HG03135 (cell line): Measurements from ENCODE around the gene TEX26.

Experiments used
- ATAC-seq: cut with Tn5 transposase; IDR thresholded peaks from one replicate; pipeline ENCODE4 v1.9.1; 2021; ENCODE audit warnings: mild to moderate bottlenecking, moderate library complexity; ENCODE audit not compliant: unreplicated experiment

TEX26 gene

DNA sequence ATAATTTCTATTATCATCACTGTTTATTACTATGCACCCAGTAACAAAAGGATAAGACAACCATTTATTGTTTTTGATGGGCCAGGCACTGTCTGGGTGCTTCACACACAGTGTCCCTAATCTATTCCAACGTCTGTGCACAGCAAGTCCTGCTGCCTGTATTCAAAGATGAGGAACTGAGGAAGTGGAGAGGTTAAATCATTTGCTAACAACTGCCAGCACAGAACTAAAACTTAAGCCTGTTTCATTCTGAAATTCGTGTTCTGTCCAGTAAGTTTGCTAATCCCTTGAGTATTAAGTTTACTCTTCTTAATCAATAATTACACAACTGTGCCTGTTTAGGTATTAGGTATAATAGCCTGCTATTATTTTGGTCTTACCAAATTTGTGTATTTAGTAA, 41.9 kb downstream of the TEX26 start:
- no peak for ATAC-seq

DNA sequence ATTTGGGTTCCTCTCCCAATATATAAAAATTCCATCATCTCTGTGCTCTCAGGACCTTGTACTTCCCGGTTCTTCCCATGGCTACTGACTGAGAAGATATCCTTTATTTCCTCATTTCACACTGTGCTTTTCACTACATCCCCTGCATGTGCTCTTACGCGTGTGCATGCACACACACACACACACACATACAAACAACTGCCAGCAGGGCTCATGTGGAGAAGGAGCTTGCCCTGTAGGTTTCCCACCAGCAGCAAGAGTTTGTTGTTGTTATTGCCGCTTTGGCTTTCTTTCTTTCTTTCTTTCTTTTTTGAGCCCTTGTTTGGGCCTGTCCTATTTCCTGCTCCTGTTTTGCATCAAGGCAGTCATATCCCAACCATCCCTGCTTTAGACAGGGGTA, 43.6 kb downstream of the TEX26 start:
- ATAC-seq, result no peak

DNA sequence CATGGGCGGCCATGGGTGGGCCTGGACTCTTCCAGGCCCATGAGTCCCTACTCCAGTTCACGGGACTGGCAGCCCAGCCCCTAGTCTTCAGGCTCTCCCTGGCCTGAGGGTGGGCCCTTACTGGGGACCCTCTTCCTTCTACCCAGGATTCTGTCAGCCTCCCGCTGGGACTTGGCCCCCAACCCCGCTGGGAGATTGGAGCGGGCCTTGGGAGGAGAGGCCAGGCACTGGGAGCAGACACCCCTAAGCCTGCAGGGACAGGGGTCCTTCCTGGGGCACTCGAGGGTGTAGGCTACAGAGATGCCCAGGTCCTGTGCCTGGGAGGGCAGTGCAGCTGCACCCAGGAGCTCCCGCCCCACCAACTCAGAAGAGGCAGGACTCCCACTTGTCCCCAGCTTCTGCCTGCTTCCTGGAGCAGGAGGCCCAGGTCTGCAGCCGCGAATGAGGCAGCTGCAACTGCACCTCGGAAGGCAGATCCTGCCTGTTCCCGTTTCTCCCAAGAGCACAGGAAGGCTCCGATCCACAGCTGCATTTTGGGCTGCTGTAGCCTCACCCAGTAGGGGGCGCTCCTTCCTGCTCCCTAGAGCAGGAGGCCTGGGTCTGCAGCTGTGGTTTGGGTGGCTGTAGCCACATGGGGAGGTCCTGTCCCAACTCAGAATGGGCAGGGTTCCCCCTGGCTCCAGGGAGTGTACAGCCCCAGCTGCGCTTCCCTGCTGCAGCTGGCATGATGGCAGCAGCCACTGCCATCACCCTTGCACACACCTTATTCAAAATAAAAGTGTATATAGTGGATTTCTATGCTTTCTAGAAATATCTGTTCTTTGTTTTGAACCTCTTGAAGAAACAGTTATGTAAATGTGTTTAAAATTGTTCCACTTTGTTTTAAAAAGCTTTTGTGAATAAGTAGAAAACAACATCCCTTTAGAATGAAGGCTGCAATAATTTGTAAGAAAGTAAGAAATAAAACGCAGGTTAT, 46.8 kb downstream of the TEX26 start:
- no peak for ATAC-seq

DNA sequence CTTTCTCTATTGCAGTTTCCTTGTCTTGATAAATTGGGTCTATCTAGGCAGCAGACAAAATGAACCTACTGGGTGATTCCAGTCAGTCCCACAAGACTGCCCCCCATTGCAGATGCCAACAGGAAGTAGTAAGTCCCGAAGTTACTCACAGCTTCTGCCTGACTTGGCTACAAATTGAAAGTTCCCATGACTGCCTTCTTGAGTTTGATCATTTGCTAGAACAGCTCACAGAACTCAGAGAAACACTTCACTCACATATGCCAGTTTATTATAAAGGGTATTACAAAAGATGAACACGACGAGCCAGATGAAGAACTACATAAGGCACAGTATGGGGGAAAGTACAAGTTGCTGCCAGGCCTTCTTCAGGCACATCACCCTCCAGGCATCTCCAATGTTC, 50.0 kb downstream of the TEX26 start:
- ATAC-seq, result no peak

DNA sequence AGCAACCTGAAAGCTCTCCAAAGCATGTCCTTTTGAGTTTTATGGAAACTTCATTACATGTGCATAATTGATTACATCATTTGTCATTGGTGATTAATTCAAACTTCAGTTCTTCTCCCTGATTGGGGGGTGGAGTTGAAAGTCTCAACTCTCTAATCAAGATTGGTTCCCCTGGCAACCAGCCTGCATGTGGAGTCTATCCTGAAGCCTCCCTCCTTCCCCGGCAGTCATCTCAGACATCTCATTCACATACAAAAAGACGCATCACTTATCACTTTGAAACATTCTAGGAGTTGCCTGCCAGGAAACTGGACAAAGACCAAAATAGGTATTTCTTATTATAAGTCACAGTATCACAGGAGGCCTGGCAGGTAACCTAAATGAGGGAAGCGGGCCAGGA, 50.5 kb downstream of the TEX26 start:
- no peak for ATAC-seq

DNA sequence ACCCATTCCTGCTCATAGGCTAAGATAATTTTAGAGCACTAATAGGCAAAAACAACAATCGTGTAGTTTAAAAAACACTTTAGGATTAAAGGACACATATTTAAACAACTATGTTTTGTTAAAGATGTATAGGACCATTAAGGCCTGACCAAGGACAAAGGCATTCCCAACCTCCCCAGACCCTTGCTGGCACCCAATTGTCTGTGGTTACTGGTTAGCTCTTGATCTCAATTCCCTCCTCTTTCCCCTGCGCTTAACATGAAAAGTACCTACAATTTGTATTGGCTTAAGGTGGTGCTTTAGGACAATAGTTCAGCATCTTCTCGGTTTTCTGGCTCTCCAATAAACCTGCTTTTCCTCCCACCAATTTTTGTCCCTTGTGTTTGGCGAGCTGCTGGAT, 51.0 kb downstream of the TEX26 start:
- ATAC-seq, result no peak

DNA sequence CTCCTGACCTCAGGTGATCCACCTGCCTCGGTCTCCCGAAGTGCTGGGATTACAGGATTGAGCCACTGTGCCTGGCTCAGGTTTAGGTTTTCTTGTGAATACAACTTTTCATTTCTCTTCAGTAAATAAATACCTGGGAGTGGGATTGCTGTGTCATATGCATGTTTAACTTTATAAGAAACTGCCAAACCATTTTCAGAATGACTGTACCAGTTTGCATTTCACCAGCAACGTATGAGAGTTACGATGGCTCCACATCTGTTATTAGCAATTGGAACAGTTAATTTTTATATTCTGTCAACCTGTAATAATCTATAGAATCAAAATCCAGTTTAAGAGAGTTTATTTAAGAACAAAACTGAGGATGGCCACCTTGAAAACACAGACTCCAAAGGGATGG, 52.2 kb downstream of the TEX26 start:
- no peak for ATAC-seq

DNA sequence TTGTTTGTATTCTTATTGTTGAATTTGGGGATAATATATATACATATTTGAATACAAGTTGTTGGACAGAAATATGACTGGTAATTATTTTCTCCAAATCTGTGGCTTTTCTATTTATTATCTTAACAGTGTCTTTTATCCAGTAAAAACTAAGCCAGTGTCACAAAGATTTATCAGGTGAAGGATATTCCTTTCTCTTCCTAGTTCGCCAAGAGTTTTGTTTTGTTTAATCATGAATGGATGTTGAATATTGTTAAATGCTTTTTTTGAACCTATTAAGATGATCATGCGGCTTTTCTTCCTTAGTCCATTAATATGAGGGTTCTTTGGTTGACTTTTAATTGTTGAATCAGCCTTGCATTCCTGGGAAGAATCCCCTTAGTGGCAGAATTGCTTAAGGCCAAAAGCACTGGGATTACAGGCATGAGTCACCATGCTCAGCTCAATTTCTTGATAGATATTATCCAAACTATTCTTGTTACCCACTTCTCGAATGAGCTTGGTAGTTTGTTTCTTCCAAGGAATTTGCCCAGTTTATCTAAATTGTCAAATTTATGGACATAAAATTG, 53.3 kb downstream of the TEX26 start:
- no peak for ATAC-seq

DNA sequence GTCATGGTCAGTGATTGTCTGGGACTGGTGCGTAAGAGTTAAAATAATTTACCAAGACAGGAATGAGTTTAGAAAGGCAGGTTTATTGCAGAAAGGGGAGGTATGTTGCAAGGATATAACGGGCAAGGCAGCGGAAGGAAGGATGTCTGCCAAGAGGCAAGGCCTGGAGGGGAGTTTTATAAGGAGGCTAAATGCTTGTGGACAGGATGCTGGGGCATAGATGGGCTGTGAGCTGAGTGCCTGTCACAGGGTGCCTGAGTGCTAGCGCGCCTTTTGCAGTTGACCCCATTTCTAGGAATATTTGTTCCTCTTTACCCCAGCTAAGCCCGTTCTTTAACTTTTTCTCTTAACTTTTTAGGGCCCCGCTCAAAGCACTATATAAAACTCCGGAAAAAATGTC, 58.7 kb downstream of the TEX26 start:
- no peak for ATAC-seq

DNA sequence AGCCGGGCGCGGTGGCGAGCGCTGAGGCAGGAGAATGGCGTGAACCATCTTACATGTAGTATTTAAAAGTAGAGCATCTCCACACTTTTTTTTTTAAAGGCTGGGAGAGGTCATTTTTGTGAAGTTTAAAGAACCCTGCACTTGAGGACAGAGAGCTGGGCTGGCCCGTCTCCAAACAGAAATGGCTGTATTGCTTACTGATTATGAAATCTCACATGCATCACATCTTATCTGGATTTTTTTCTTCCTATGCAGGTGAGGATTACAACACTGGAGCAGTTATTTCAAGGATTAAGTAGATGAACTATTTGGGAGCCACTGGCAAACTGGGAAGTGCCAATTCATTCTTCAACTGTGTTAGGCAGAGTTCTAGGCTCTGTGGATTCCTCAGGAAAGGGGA, 59.5 kb downstream of the TEX26 start:
- ATAC-seq, result no peak

DNA sequence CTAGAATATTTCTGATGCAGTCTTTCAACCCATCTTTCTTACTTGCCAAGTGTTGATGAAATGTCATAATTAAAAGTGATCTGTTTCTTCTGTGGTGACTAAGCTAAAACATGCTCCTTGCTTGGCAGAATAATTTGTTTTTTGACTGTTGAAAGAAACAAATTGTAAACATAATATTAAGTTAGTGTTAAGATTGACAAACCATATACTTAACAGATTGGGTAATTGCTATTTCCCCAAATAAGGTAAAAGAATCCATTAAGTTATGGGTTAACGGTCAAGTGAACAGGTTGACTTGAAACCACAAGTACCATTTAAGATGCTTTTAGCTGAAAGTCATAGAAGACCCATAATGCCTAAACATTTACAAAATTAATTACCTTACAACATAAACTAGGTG, 62.9 kb downstream of the TEX26 start:
- ATAC-seq, result no peak

DNA sequence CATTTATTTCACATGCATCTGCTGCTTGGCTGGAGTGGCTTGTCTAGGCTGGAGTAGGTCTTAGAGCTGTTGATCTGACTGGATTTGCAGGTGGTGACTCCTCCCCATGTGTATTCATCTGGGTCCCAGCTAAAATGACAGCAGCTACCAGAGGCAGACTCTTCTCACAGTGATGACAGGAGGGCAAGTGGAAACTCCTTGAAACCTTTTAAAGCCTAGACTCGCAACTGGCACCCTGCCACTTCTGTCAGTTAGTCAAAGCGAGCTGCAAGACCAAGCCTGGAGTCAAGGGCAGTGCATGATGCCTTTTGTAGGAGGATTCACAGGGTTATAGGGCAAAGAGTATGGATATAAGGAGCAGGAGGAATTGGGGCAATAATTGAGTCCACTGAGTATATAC, 65.2 kb downstream of the TEX26 start:
- ATAC-seq, result no peak

DNA sequence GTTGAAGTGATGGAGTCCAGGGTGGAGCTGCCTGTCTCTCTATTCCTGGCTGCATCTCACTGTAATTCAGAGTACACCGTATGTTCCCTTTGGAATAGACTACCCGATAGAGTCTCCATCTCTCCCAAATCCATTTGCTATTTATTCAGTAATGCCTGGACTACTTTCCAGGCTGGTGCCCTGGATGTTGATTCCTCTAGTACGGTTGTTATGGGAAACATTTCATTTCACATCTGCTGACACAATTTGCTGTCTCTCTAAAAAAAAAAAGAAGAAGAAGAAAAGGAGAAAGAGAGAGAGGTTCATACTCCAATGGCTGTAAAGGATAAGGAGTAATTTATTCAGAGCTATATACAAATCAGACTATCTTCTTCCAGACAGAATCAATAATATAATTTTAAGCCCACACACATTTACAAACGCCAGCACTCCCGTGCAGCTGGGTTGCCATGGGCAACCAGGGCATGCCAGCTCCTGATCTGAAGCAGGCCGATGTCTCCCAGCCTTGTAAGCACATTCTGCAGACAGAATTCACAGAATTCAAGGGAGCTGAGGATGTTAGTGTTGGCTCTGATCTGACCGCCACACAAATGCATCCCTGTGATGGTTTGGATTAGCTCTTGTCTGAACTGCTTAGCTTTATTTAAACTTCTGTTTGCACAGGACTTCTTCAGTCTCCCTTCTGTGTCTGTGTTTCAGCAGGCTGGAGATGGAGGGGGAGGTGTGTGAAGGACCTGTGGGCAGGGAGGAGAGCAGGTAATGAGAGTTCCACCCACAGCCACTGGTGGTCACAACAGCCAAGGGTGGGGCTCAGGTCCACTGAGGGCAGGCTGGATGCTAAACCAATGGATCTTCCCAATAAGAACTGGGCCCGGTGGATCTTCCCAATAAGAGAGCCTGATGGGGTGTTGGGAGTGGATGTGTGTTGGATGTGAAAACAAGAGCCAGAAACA, 66.0 kb downstream of the TEX26 start:
- no peak for ATAC-seq

DNA sequence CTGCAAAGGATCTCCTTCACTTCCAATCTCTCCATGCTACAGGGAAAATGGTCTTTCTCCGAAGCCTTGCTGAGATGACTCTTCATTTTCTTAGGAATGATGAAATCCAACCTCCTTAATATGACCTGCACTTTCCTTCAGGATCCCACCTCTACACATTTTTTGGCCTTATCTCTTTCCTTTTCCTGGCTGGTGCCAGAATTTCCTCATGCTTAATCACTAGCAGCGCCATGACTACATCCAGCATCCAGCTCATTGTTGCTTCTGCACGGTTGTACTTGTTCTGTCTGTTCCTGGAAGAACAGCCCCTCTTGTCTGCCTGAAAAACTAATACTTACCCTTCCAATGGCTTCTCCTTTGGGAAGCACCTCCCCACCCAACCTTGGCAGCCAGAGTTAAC, 68.4 kb downstream of the TEX26 start:
- ATAC-seq, result no peak

DNA sequence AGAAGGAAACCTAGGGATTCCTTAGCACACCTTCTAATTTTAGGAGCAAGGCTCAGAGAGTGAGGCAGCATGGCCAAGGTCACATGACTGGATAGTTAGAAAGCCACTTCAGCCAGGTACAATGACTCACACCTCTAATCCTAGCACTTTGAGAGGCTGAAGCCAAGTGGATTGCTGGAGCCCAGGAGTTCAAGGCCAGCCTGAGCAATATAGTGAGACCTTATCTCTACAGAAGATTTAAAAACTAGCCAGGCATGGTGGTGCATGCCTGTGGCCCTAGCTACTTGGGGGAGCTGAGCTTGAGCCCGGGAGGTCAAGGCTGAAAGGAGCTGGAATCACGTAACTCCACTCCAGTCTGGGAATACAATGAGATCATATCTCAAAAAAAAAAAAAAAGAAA, 69.2 kb downstream of the TEX26 start:
- ATAC-seq, result no peak

DNA sequence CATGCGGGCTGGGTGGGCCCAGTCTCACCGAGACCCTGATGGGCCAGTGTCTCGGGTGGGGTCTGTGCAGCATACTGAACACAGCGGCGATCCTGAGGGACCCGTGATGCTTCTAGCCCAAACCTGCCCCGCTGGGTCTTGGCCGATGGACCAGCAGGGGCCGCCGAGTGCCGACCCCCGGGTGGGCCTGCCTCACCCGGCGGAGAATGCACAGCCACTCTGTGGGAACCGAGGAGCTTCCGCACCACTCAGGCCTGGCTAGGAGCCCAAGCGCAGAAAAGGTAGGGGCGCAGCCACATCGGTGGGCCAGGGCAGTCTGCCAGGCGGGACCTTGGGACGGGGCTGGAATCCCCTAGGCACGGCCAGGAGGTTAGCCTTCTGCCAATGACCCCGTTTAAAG, 72.6 kb downstream of the TEX26 start:
- ATAC-seq, result no peak

DNA sequence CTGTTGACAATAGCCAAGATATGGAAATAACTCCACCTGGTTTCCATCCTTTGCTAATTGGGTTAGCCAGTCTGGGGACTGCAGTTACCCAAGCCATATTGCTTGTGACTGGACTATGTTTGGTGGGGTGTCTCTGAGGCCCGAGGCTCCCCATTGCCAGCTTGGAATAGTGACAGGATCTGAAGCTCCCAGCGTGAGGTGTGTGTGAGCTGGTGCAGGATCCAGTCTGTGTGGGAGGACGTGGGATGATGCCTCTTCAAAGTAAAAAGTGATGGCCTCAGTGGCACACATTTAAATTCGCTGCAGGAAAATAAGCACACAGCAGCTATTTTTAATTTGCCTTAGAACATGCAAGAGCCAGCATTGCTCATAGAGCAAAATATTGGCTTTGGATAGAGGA, 75.0 kb downstream of the TEX26 start:
- no peak for ATAC-seq

DNA sequence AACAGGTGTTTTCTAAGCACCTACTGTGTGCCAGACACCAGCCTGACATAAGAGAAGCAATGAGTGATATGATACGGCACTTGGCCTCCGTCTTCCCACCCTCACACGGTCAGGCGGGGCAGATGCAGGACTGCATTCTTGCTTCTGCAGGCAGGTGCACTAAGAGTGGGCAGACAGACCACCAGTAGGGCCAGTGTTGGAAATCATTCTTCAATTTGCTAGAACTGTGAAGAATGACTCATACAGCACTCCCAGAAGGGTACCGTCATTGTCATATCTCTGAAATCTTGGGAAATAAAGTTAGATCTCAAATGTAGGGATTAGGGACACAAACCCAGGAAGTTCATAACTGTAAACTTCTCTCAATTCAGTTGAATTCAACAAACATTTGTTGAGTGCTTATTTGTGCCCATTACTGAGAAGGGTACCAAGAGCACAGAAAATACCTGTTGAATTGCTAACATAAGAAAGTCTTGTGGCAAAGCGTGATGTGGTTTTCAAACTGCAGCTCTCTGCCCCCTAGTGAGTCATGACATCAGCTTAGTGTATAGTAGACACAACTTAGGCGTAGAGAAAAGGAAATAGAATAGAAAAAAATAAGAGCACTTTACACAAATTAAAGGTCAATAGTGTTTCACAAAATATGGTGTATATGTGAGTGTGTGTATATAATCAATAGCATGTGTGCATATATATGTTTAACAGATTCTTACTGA, 76.1 kb downstream of the TEX26 start:
- no peak for ATAC-seq

DNA sequence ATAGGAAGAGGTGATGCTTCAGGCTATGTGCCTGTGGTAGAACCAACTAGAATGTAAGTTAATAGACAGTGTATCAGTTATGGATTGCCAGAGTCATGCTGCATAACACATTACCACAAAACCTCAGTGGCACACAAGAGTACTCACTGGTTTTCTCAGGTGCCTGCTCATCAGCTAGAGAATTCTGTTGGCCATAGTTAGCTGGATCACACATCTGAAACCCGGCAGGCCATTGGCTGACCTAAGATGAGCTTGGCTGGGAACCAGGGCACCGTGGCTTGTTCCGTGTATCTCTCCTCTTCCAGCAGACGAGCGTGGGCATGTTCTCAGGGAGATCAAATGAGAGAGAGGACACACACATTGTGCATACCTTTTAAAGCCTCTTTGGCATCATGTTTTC, 76.7 kb downstream of the TEX26 start:
- no peak for ATAC-seq

DNA sequence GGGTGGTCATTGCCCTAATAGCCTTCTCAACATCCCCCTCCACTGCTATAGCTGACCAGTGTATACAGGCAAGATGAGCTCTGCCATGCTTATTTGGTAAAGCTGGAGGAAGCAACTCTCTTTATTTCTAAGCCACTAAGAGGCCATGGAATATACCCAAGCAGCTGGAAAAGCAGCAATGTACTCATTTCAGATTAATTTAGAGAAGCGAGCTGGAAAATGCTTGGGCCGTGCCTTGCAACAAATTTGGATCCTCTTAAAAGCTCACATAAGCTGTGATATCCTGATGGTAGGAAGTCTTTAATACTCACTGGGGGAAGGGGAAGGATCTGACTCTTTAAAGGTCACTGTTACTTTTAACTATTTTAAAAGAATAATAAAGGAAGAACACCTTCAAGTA, 77.8 kb downstream of the TEX26 start:
- ATAC-seq, result no peak
